HCT116 (cell line): ENCODE data around the gene ANKEF1.

Experiments used
- EGR1 ChIP-seq: IDR thresholded peaks from 2 replicates; pipeline ENCODE4 v1.6.1; 2012; ENCODE audit warnings: low read depth
- EZH2 ChIP-seq: fragments of 200-600 bp; sonication (generic); IDR thresholded peaks from 2 replicates; pipeline ENCODE4 v1.6.1; 2017; ENCODE audit warnings: antibody characterized with exemption, mixed run types
- JUND ChIP-seq: IDR thresholded peaks from 2 replicates; pipeline ENCODE4 v1.6.1; 2012
- POLR2A ChIP-seq: IDR thresholded peaks from 2 replicates; pipeline ENCODE4 v1.7.0; 2011; ENCODE audit warnings: borderline replicate concordance; ENCODE audit not compliant: insufficient read depth, insufficient read length; ENCODE audit errors: extremely low read depth
- POLR2AphosphoS5 ChIP-seq: IDR thresholded peaks from 2 replicates; pipeline ENCODE4 v1.6.1; 2011; ENCODE audit warnings: mild to moderate bottlenecking, low read depth, low read length, moderate library complexity
- RAD21 ChIP-seq: IDR thresholded peaks from 2 replicates; pipeline ENCODE4 v1.6.1; 2012; ENCODE audit warnings: low read depth, mild to moderate bottlenecking
- SIN3A ChIP-seq: IDR thresholded peaks from 2 replicates; pipeline ENCODE4 v1.6.1; 2012; ENCODE audit warnings: low read depth
- SRF ChIP-seq: IDR thresholded peaks from 2 replicates; pipeline ENCODE4 v1.6.1; 2012; ENCODE audit warnings: low read depth
- TF ChIP-seq, protein P1 (sequence below), 3 experiments: fragments of 200-600 bp in 1 of 3; sonication (generic) in 1 of 3; IDR thresholded peaks in 2 of 3; conservative IDR thresholded peaks in 1 of 3; 2 replicates each; pipeline ENCODE4 v1.5.1; 2012 to 2017; ENCODE audit warnings: low read depth in 2 of 3, low read length in 2 of 3, antibody characterized with exemption in 1 of 3, borderline replicate concordance in 1 of 3, control low read depth in 1 of 3, mild to moderate bottlenecking in 1 of 3, mixed read lengths in 1 of 3, mixed run types in 1 of 3, moderate library complexity in 1 of 3; ENCODE audit not compliant: insufficient read depth in 1 of 3
- TF ChIP-seq, protein P2 (sequence below): IDR thresholded peaks from 2 replicates; pipeline ENCODE4 v1.6.1; 2012; ENCODE audit warnings: low read depth
- TF ChIP-seq, protein P3 (sequence below): IDR thresholded peaks from 2 replicates; pipeline ENCODE4 v1.6.1; 2012

DNA sequence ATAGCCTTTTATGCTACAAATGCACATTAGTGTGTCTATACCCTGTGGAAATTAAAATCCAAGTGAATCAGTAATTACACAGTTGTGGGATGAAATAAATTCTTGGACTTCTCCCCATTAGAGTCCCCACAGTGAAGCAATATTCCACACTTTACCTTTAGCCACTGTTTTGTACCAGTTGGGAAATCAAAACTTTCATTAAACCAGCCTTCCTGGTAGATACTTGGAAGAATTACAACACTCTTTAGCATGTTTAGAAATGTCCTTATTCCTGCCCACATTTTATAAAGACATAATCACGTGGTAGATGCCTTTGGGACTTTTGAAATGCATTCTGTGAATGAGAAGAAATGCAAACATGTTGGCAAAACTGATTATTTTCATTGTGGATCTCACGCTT, 49.0 kb upstream of the ANKEF1 start:
- TF ChIP-seq, protein P1, sequence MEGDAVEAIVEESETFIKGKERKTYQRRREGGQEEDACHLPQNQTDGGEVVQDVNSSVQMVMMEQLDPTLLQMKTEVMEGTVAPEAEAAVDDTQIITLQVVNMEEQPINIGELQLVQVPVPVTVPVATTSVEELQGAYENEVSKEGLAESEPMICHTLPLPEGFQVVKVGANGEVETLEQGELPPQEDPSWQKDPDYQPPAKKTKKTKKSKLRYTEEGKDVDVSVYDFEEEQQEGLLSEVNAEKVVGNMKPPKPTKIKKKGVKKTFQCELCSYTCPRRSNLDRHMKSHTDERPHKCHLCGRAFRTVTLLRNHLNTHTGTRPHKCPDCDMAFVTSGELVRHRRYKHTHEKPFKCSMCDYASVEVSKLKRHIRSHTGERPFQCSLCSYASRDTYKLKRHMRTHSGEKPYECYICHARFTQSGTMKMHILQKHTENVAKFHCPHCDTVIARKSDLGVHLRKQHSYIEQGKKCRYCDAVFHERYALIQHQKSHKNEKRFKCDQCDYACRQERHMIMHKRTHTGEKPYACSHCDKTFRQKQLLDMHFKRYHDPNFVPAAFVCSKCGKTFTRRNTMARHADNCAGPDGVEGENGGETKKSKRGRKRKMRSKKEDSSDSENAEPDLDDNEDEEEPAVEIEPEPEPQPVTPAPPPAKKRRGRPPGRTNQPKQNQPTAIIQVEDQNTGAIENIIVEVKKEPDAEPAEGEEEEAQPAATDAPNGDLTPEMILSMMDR (IDR thresholded peaks at IDR 0.05 in 2 of 3, conservative IDR thresholded peaks at IDR 0.05 in 1 of 3; ENCODE audit: borderline replicate concordance in 1 of 3, insufficient read depth in 1 of 3, low read depth in 2 of 3, low read length in 2 of 3) = no peak
- TF ChIP-seq EZH2 = no peak
- TF ChIP-seq POLR2AphosphoS5 = no peak
- no peak for TF ChIP-seq POLR2A
- TF ChIP-seq, protein P2, sequence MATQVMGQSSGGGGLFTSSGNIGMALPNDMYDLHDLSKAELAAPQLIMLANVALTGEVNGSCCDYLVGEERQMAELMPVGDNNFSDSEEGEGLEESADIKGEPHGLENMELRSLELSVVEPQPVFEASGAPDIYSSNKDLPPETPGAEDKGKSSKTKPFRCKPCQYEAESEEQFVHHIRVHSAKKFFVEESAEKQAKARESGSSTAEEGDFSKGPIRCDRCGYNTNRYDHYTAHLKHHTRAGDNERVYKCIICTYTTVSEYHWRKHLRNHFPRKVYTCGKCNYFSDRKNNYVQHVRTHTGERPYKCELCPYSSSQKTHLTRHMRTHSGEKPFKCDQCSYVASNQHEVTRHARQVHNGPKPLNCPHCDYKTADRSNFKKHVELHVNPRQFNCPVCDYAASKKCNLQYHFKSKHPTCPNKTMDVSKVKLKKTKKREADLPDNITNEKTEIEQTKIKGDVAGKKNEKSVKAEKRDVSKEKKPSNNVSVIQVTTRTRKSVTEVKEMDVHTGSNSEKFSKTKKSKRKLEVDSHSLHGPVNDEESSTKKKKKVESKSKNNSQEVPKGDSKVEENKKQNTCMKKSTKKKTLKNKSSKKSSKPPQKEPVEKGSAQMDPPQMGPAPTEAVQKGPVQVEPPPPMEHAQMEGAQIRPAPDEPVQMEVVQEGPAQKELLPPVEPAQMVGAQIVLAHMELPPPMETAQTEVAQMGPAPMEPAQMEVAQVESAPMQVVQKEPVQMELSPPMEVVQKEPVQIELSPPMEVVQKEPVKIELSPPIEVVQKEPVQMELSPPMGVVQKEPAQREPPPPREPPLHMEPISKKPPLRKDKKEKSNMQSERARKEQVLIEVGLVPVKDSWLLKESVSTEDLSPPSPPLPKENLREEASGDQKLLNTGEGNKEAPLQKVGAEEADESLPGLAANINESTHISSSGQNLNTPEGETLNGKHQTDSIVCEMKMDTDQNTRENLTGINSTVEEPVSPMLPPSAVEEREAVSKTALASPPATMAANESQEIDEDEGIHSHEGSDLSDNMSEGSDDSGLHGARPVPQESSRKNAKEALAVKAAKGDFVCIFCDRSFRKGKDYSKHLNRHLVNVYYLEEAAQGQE = no peak
- no peak for TF ChIP-seq JUND
- TF ChIP-seq RAD21 = no peak
- TF ChIP-seq SIN3A = no peak
- no peak for TF ChIP-seq EGR1
- TF ChIP-seq SRF = no peak
- TF ChIP-seq, protein P3, sequence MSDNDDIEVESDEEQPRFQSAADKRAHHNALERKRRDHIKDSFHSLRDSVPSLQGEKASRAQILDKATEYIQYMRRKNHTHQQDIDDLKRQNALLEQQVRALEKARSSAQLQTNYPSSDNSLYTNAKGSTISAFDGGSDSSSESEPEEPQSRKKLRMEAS = no peak
